Lung (tissue), 12 donors: ENCODE results near the gene PLXNA3. TPM values are rescaled to one million over a fixed set of nuclear protein-coding genes. Genes with fewer than 3 reads are reported as not detected.

Source experiments
- ATAC-seq: fragments of 200-7000 bp; cut with Tn5 transposase; one replicate; pipeline ENCODE4 v1.9.1; 2020; ENCODE audit warnings: moderate number of reproducible peaks; ENCODE audit not compliant: insufficient read depth, low FRiP score
- DNase-seq, 3 donors: peaks; one replicate each; pipeline ENCODE4 v3.0.0-alpha.2; 2013 to 2017
- H3K27ac ChIP-seq, 2 donors: one replicate each; pipeline ENCODE4 v1.5.1; 2013; ENCODE audit warnings: mild to moderate bottlenecking in 2 of 2, moderate library complexity in 2 of 2, control low read depth in 1 of 2, inconsistent platforms in 1 of 2, low read depth in 1 of 2, low read length in 1 of 2
- H3K27me3 ChIP-seq, 3 donors: one replicate each; pipeline ENCODE4 v1.5.1; 2013; ENCODE audit warnings: low read length in 2 of 3; ENCODE audit not compliant: control insufficient read depth in 3 of 3, insufficient read depth in 3 of 3
- H3K36me3 ChIP-seq, 4 donors: one replicate each; pipeline ENCODE4 v1.5.1; 2013; ENCODE audit warnings: low read length in 4 of 4, mild to moderate bottlenecking in 1 of 4, moderate library complexity in 1 of 4; ENCODE audit not compliant: control insufficient read depth in 4 of 4, insufficient read depth in 4 of 4
- H3K4me1 ChIP-seq, 5 donors: one replicate each; pipeline ENCODE4 v1.5.1; 2013; ENCODE audit warnings: low read length in 5 of 5, mild to moderate bottlenecking in 2 of 5, moderate library complexity in 1 of 5; ENCODE audit not compliant: control insufficient read depth in 5 of 5, insufficient read depth in 5 of 5
- H3K4me3 ChIP-seq: one replicate; pipeline ENCODE4 v1.5.1; 2013; ENCODE audit warnings: mild to moderate bottlenecking, control low read depth, moderate library complexity
- H3K9ac ChIP-seq, 2 donors: one replicate each; pipeline ENCODE4 v1.5.1; 2013; ENCODE audit warnings: low read length in 2 of 2, control low read depth in 1 of 2; ENCODE audit not compliant: insufficient read depth in 1 of 2
- H3K9me3 ChIP-seq, 4 donors: one replicate each; pipeline ENCODE4 v1.5.1; 2013; ENCODE audit warnings: low read length in 3 of 4, mild to moderate bottlenecking in 1 of 4, moderate library complexity in 1 of 4; ENCODE audit not compliant: control insufficient read depth in 4 of 4, insufficient read depth in 3 of 4
- CTCF ChIP-seq: IDR thresholded peaks from 2 replicates; pipeline ENCODE4 v1.5.1; 2012; ENCODE audit warnings: mild to moderate bottlenecking; ENCODE audit errors: control extremely low read depth, extremely low read depth
- WGBS, 2 donors: extraction: QIAGEN DNeasy Blood & Tissue Kit; methylation state at CpG; one replicate each; pipeline ENCODE4 v1.1.7; 2013; 5-methylcytosine and 5-hydroxymethylcytosine counted together
- polyA plus RNA-seq, 2 donors: library from polyadenylated mRNA; stranded (reverse); fragments of 200-250 nt; gene quantifications; one replicate each; pipeline ENCODE4 v1.2.1, GENCODE V29; 2013
- total RNA-seq, 2 donors: library from RNA; depleted of rRNA in 1 of 2; stranded (reverse); fragments of >200 nt in 1 of 2; gene quantifications; one replicate each; pipeline ENCODE4 v1.2.1, GENCODE V29; 2014 to 2021
- donor health status: control.
- donor health status: control.
- donor health status: Bipolar disorder and iron deficiency.
- donor health status: healthy.
- donor health status: DM: yes; HTN: yes; CAD: no.

PLXNA3 gene
- total and polyA plus RNA-seq, 4 donors, result 10.2 to 61.1 (median 16.7) TPM

GRCh38 chrX:154411981-154412340 is 46.1 kb upstream of the PLXNA3 start:
- 1 to 39% methylated on average over 13 to 29 of the region's 29 CpGs for WGBS, 2 donors
- ATAC-seq, result peak; percentile 67
- H3K27ac ChIP-seq, result peak overlapping the region; percentile 94 to 98

GRCh38 chrX:154412468-154412867 is 45.6 kb upstream of the PLXNA3 start:
- peak overlapping the region; percentile 94 to 98 for H3K27ac ChIP-seq
- H3K4me1 ChIP-seq, result peaks cover 0 to 2% (median 0%) of the 10 kb centered on the region in 5 donors
- H3K9ac ChIP-seq, result peak overlapping the region in 1 of 2 donors; percentile 23
- WGBS, 2 donors, result 0 to 42% methylated on average over 4 of the region's 4 CpGs
- TF ChIP-seq CTCF, result no peak
- peak overlapping the region; percentile 55 for H3K4me3 ChIP-seq
- peaks cover 0 to 6% (median 3%) of the 10 kb centered on the region in 4 donors for H3K9me3 ChIP-seq
- H3K36me3 ChIP-seq, result peaks cover 0 to 2% (median 0%) of the 10 kb centered on the region in 4 donors
- no peak for ATAC-seq
- no peak for DNase-seq
- no peaks in the 10 kb centered on the region for H3K27me3 ChIP-seq

More at GRCh38 chrX:154411981-154412340, 46.1 kb upstream of the PLXNA3 start:
- Histone ChIP-seq H3K36me3 (peaks cover 0 to 2% (median 0%) of the 10 kb centered on the region in 4 donors), H3K4me1 (peaks cover 0 to 2% (median 0%) of the 10 kb centered on the region in 5 donors), H3K9me3 (peaks cover 0 to 6% (median 3%) of the 10 kb centered on the region in 4 donors), H3K4me3 (peak overlapping the region; percentile 55), H3K9ac (peak overlapping the region in 1 of 2 donors; percentile 23), H3K27me3 (no peaks in the 10 kb centered on the region)
- DNase-seq, result peak; percentile 56 to 65 (median 62)
- no peak for TF ChIP-seq CTCF

GRCh38 chrX:154413142-154413541 is 44.9 kb upstream of the PLXNA3 start:
- Histone ChIP-seq H3K4me3 (no peak overlapping the region), H3K9ac (no peak overlapping the region), H3K27ac (peak overlapping the region; percentile 94 to 98), H3K27me3 (no peaks in the 10 kb centered on the region), H3K4me1 (peaks cover 0 to 2% (median 0%) of the 10 kb centered on the region in 5 donors), H3K9me3 (peaks cover 0 to 6% (median 3%) of the 10 kb centered on the region in 4 donors), H3K36me3 (peaks cover 0 to 4% (median 0%) of the 10 kb centered on the region in 4 donors)
- ATAC-seq, result no peak
- no peak for TF ChIP-seq CTCF
- DNase-seq, result no peak
- 78 to 100% methylated on average over 1 to 8 of the region's 8 CpGs for WGBS, 2 donors

- H3K36me3 ChIP-seq, result peaks cover 0 to 4% (median 0%) of the 10 kb centered on the region in 4 donors
- no peak overlapping the region for H3K4me3 ChIP-seq
- no peak for TF ChIP-seq CTCF
- DNase-seq, result no peak
- H3K27me3 ChIP-seq, result peaks cover 0 to 3% (median 0%) of the 10 kb centered on the region in 3 donors
- H3K27ac ChIP-seq, result no peak overlapping the region
- ATAC-seq, result no peak
- no peak overlapping the region for H3K9ac ChIP-seq
- peaks cover 0 to 6% (median 2%) of the 10 kb centered on the region in 4 donors for H3K9me3 ChIP-seq
- H3K4me1 ChIP-seq, result peaks cover 0 to 2% (median 0%) of the 10 kb centered on the region in 5 donors
- 74% methylated on average over 4 to 7 of the region's 7 CpGs for WGBS, 2 donors
Observed at GRCh38 chrX:154417157-154417556, 40.9 kb upstream of the PLXNA3 start.
